Skeletal muscle cell (primary cell): Measurements from ENCODE around the gene PPIF.
A peak's percentile ranks its signal among the peaks of the same experiment; 100 is the strongest.

Experiments used
- DNase-seq: peaks from one replicate; pipeline ENCODE4 v3.0.0-alpha.2; 2010; ENCODE audit warnings: low read depth
- H3K4me3 ChIP-seq: 2 replicates; pipeline ENCODE4 v1.5.1; 2011; ENCODE audit warnings: low read depth, mild to moderate bottlenecking, control low read depth, low read length, moderate library complexity

Gene PPIF

GRCh38 chr10:79347226-79347893, at the start of gene PPIF:
Gene PPIF, plus strand, starts transcription at chr10:79347469. Its CDS starts 80 bp downstream, at chr10:79347549.
- DNase-seq = peak; percentile 69
- peak within 1 kb of the TSS; percentile 74 for H3K4me3 ChIP-seq

- DNase-seq = peak; percentile 91
- H3K4me3 ChIP-seq = no peak overlapping the region
Observed at GRCh38 chr10:79298403-79299244, 48.6 kb upstream of the PPIF start.

- H3K4me3 ChIP-seq = no peak overlapping the region
- DNase-seq = peak; percentile 33
Observed at GRCh38 chr10:79299397-79300241, 47.6 kb upstream of the PPIF start.

GRCh38 chr10:79300711-79301110, 46.6 kb upstream of the PPIF start:
- no peak for DNase-seq

GRCh38 chr10:79301754-79302530, 45.3 kb upstream of the PPIF start:
- no peak overlapping the region for H3K4me3 ChIP-seq
- no peak for DNase-seq

More at GRCh38 chr10:79300711-79301110, 46.6 kb upstream of the PPIF start:
- no peak overlapping the region for H3K4me3 ChIP-seq

GRCh38 chr10:79303631-79304478, 43.4 kb upstream of the PPIF start:
- DNase-seq = no peak

GRCh38 chr10:79304479-79305087, 42.7 kb upstream of the PPIF start:
- no peak for DNase-seq
- no peak overlapping the region for H3K4me3 ChIP-seq

More at GRCh38 chr10:79303631-79304478, 43.4 kb upstream of the PPIF start:
- no peak overlapping the region for H3K4me3 ChIP-seq

- no peak for DNase-seq
- no peak overlapping the region for H3K4me3 ChIP-seq
Observed at GRCh38 chr10:79305515-79305914, 41.8 kb upstream of the PPIF start.

- H3K4me3 ChIP-seq = no peak overlapping the region
- DNase-seq = no peak
Observed at GRCh38 chr10:79305988-79306387, 41.3 kb upstream of the PPIF start.

GRCh38 chr10:79306644-79307220, 40.5 kb upstream of the PPIF start:
- DNase-seq = no peak
- H3K4me3 ChIP-seq = no peak overlapping the region

GRCh38 chr10:79308016-79308415, 39.3 kb upstream of the PPIF start:
- H3K4me3 ChIP-seq = no peak overlapping the region
- DNase-seq = no peak

GRCh38 chr10:79308969-79309665, 38.2 kb upstream of the PPIF start:
- no peak overlapping the region for H3K4me3 ChIP-seq
- no peak for DNase-seq

- H3K4me3 ChIP-seq = no peak overlapping the region
- DNase-seq = no peak
Observed at GRCh38 chr10:79310200-79310865, 36.9 kb upstream of the PPIF start.

GRCh38 chr10:79310911-79311573, 36.2 kb upstream of the PPIF start:
- H3K4me3 ChIP-seq = no peak overlapping the region
- no peak for DNase-seq

- DNase-seq = no peak
- H3K4me3 ChIP-seq = no peak overlapping the region
Observed at GRCh38 chr10:79311581-79312407, 35.5 kb upstream of the PPIF start.
